H1 (cell line): Measurements from ENCODE around the gene NHSL2. TPM values are rescaled to one million over a fixed set of nuclear protein-coding genes. Genes with fewer than 3 reads are reported as not detected.

ENCODE experiments used
- CTCF ChIA-PET: fragments of 300-600 bp; sonication (Branson Sonifier 250); formaldehyde crosslinking; loops from one replicate; lab custom pipeline; 2021; ENCODE audit not compliant: partially characterized antibody; lab: Charles Lee
- POLR2A ChIA-PET: fragments of 300-600 bp; sonication (Branson Sonifier 250); formaldehyde crosslinking; loops from one replicate; lab custom pipeline; 2021; ENCODE audit warnings: inconsistent platforms; ENCODE audit not compliant: partially characterized antibody; lab: Charles Lee
- DNase-seq, 2 experiments: peaks; one replicate each; pipeline versions ENCODE4 v3.0.0 to v3.0.0-alpha.2; 2010 to 2022; ENCODE audit warnings: low spot score in 2 of 2, low read depth in 1 of 2, mixed read lengths in 1 of 2
- FAIRE-seq: peaks from 2 replicates; lab custom pipeline; 2011; peaks lifted over from hg19 to GRCh38; lab: Jason Lieb, UNC
- H2AFZ ChIP-seq: 2 replicates; pipeline ENCODE4 v1.8.1; 2012; ENCODE audit warnings: low read length, inconsistent platforms
- H2AK5ac ChIP-seq: 2 replicates; pipeline ENCODE4 v1.6.1; 2013; ENCODE audit warnings: low read depth, low read length
- H2BK120ac ChIP-seq: replicated peaks from 2 replicates; pipeline ENCODE3; 2013; ENCODE audit warnings: low read depth, low read length, inconsistent platforms
- H2BK12ac ChIP-seq: 2 replicates; pipeline ENCODE4 v1.6.1; 2013; ENCODE audit warnings: low read depth, low read length
- H2BK15ac ChIP-seq: 2 replicates; pipeline ENCODE4 v1.6.1; 2013; ENCODE audit warnings: low read length
- H2BK20ac ChIP-seq: 2 replicates; pipeline ENCODE4 v1.6.1; 2013; ENCODE audit warnings: low read length
- H2BK5ac ChIP-seq: 2 replicates; pipeline ENCODE4 v1.6.1; 2013; ENCODE audit warnings: low read depth, low read length
- H3K14ac ChIP-seq: 2 replicates; pipeline ENCODE4 v1.6.1; 2013; ENCODE audit warnings: inconsistent platforms; ENCODE audit not compliant: insufficient read length
- H3K18ac ChIP-seq: 2 replicates; pipeline ENCODE4 v1.6.1; 2013; ENCODE audit warnings: low read length; ENCODE audit errors: extremely low read depth
- H3K23ac ChIP-seq: 2 replicates; pipeline ENCODE4 v1.6.1; 2013; ENCODE audit warnings: inconsistent platforms; ENCODE audit not compliant: insufficient read length
- H3K23me2 ChIP-seq: 2 replicates; pipeline ENCODE4 v1.6.1; 2013; ENCODE audit warnings: low read depth, low read length
- H3K27ac ChIP-seq: 2 replicates; pipeline ENCODE4 v1.6.1; 2011; ENCODE audit warnings: low read depth, low read length, inconsistent platforms
- H3K27me3 ChIP-seq, 4 experiments: replicated peaks in 1 of 4; 1 replicate in 1 of 4; 2 replicates in 3 of 4; pipeline versions ENCODE4 v1.6.1 to v1.8.1; 2011 to 2013; ENCODE audit warnings: low read length in 3 of 4, mild to moderate bottlenecking in 3 of 4, inconsistent platforms in 2 of 4, mixed read lengths in 2 of 4, moderate library complexity in 1 of 4; ENCODE audit not compliant: control insufficient read depth in 3 of 4, insufficient read depth in 3 of 4; ENCODE audit errors: extremely low read depth in 1 of 4
- H3K36me3 ChIP-seq, 4 experiments: 2 replicates each; pipeline versions ENCODE4 v1.6.1 to v1.8.1; 2011 to 2013; ENCODE audit warnings: mild to moderate bottlenecking in 4 of 4, low read length in 3 of 4, moderate library complexity in 2 of 4, control low read depth in 1 of 4, inconsistent platforms in 1 of 4; ENCODE audit not compliant: insufficient read depth in 4 of 4, control insufficient read depth in 2 of 4
- H3K4ac ChIP-seq: replicated peaks from 2 replicates; pipeline ENCODE3; 2013; ENCODE audit warnings: low read length, low read depth, mixed read lengths, inconsistent platforms; ENCODE audit not compliant: insufficient read length
- H3K4me1 ChIP-seq, 4 experiments: replicated peaks in 1 of 4; 1 replicate in 1 of 4; 2 replicates in 3 of 4; pipeline versions ENCODE4 v1.6.1 to v1.8.1; 2011 to 2013; ENCODE audit warnings: low read length in 3 of 4, inconsistent platforms in 2 of 4, mixed read lengths in 1 of 4; ENCODE audit not compliant: insufficient read depth in 4 of 4, control insufficient read depth in 3 of 4
- H3K4me2 ChIP-seq, 2 experiments: 2 replicates each; pipeline versions ENCODE4 v1.6.1 to v1.8.1; 2011 to 2013; ENCODE audit warnings: low read depth in 2 of 2, low read length in 2 of 2, control low read depth in 1 of 2, inconsistent platforms in 1 of 2, mild to moderate bottlenecking in 1 of 2; ENCODE audit not compliant: insufficient read depth in 1 of 2
- H3K4me3 ChIP-seq, 4 experiments: fragments of 200-600, 300-600 bp in 1 of 4; sonication (generic), shearing (Covaris generic), sonication (Bioruptor Twin) in 1 of 4; 2 replicates each; pipeline versions ENCODE4 v1.5.1 to v1.8.1; 2011 to 2016; ENCODE audit warnings: low read length in 4 of 4, low read depth in 3 of 4, control low read depth in 2 of 4, inconsistent platforms in 2 of 4, mild to moderate bottlenecking in 2 of 4, mixed read lengths in 1 of 4, moderate library complexity in 1 of 4; ENCODE audit not compliant: insufficient read depth in 2 of 4; ENCODE audit errors: extremely low read depth in 1 of 4
- H3K56ac ChIP-seq: replicated peaks from 2 replicates; pipeline ENCODE3; 2013; ENCODE audit warnings: low read depth, mild to moderate bottlenecking, mixed read lengths, low read length, inconsistent platforms; ENCODE audit not compliant: insufficient read length
- H3K79me1 ChIP-seq: 2 replicates; pipeline ENCODE4 v1.6.1; 2013; ENCODE audit warnings: low read depth, low read length, control low read depth
- H3K79me2 ChIP-seq, 2 experiments: 2 replicates each; pipeline versions ENCODE4 v1.6.1 to v1.8.1; 2012 to 2013; ENCODE audit warnings: low read length in 2 of 2, mild to moderate bottlenecking in 2 of 2, inconsistent platforms in 1 of 2; ENCODE audit not compliant: insufficient read depth in 2 of 2, control insufficient read depth in 1 of 2
- H3K9ac ChIP-seq, 4 experiments: replicated peaks in 1 of 4; 1 replicate in 1 of 4; 2 replicates in 3 of 4; pipeline versions ENCODE4 v1.6.1 to v1.8.1; 2011 to 2013; ENCODE audit warnings: low read depth in 3 of 4, low read length in 3 of 4, control low read depth in 2 of 4, mild to moderate bottlenecking in 2 of 4, moderate library complexity in 2 of 4, inconsistent platforms in 1 of 4; ENCODE audit errors: extremely low read depth in 1 of 4
- H3K9me3 ChIP-seq, 2 experiments: 2 replicates each; pipeline versions ENCODE4 v1.6.1 to v1.8.1; 2012 to 2013; ENCODE audit warnings: mild to moderate bottlenecking in 2 of 2, moderate library complexity in 2 of 2, control low read depth in 1 of 2, inconsistent platforms in 1 of 2, low read depth in 1 of 2, low read length in 1 of 2, mixed read lengths in 1 of 2; ENCODE audit not compliant: insufficient read depth in 2 of 2
- H4K20me1 ChIP-seq, 2 experiments: replicated peaks in 1 of 2; 2 replicates each; pipeline versions ENCODE3 to v1.8.1; 2011 to 2013; ENCODE audit warnings: inconsistent platforms in 2 of 2, low read length in 2 of 2, mild to moderate bottlenecking in 1 of 2; ENCODE audit not compliant: insufficient read depth in 2 of 2, control insufficient read depth in 1 of 2
- H4K5ac ChIP-seq: 2 replicates; pipeline ENCODE4 v1.6.1; 2013; ENCODE audit warnings: low read length, low read depth, mixed read lengths, inconsistent platforms; ENCODE audit not compliant: insufficient read length
- H4K8ac ChIP-seq: 2 replicates; pipeline ENCODE4 v1.8.0; 2013; ENCODE audit warnings: mild to moderate bottlenecking, moderate library complexity, low read length, inconsistent platforms; ENCODE audit not compliant: insufficient read depth; ENCODE audit errors: extremely low read depth
- H4K91ac ChIP-seq: replicated peaks from 2 replicates; pipeline ENCODE3; 2013; ENCODE audit warnings: low read length, mixed read lengths, inconsistent platforms; ENCODE audit not compliant: insufficient read length
- CBX8 ChIP-seq: fragments of 300-800, 300-1000 bp; sonication (generic); IDR thresholded peaks from 2 replicates; pipeline ENCODE4 v1.7.1; 2016; ENCODE audit warnings: low read depth, low read length, borderline replicate concordance
- CTBP2 ChIP-seq: IDR thresholded peaks from 2 replicates; pipeline ENCODE4 v1.7.0; 2011; ENCODE audit warnings: borderline replicate concordance, mild to moderate bottlenecking, moderate library complexity, mixed read lengths, low read length; ENCODE audit not compliant: insufficient read depth, insufficient read length
- EGR1 ChIP-seq: IDR thresholded peaks from 2 replicates; pipeline ENCODE4 v1.6.1; 2011; ENCODE audit warnings: low read depth, low read length, borderline replicate concordance
- FOSL1 ChIP-seq: IDR thresholded peaks from 2 replicates; pipeline ENCODE4 v1.6.1; 2011; ENCODE audit warnings: mild to moderate bottlenecking, low read depth, low read length, moderate library complexity; ENCODE audit not compliant: insufficient read depth
- JUN ChIP-seq: IDR thresholded peaks from 2 replicates; pipeline ENCODE4 v1.6.1; 2011; ENCODE audit warnings: low read depth, mild to moderate bottlenecking, improper control_type of control experiment, low read length
- JUND ChIP-seq: IDR thresholded peaks from 2 replicates; pipeline ENCODE4 v1.6.1; 2011; ENCODE audit warnings: mild to moderate bottlenecking, improper control_type of control experiment, low read length
- KDM1A ChIP-seq: fragments of 200-600, 300-600 bp; sonication (generic); IDR thresholded peaks from 2 replicates; pipeline ENCODE4 v1.7.1; 2016; ENCODE audit warnings: mild to moderate bottlenecking, low read length, borderline replicate concordance
- KDM4A ChIP-seq: IDR thresholded peaks from one replicate; pipeline ENCODE4 v1.7.1; 2012; ENCODE audit warnings: low read depth, mild to moderate bottlenecking, moderate library complexity, low read length, inconsistent platforms; ENCODE audit not compliant: severe bottlenecking
- KDM5A ChIP-seq: fragments of 200-600 bp; IDR thresholded peaks from 2 replicates; pipeline ENCODE4 v1.7.1; 2012; ENCODE audit warnings: mild to moderate bottlenecking, low read length, inconsistent platforms, mixed read lengths
- MAX ChIP-seq: IDR thresholded peaks from 2 replicates; pipeline ENCODE4 v1.6.1; 2012; ENCODE audit warnings: inconsistent platforms
- NANOG ChIP-seq: IDR thresholded peaks from 2 replicates; pipeline ENCODE4 v1.6.1; 2011; ENCODE audit warnings: low read length, low read depth, mild to moderate bottlenecking, inconsistent platforms; ENCODE audit not compliant: insufficient read depth, poor library complexity, severe bottlenecking
- NRF1 ChIP-seq: IDR thresholded peaks from 2 replicates; pipeline ENCODE4 v1.6.1; 2011; ENCODE audit warnings: mild to moderate bottlenecking, low read depth, low read length, improper control_type of control experiment
- SIX5 ChIP-seq: IDR thresholded peaks from 2 replicates; pipeline ENCODE4 v1.6.1; 2011; ENCODE audit warnings: mild to moderate bottlenecking, low read depth, low read length
- SP4 ChIP-seq: IDR thresholded peaks from 2 replicates; pipeline ENCODE4 v1.6.1; 2012; ENCODE audit warnings: low read length, inconsistent platforms
- WGBS, 2 experiments: shearing (Covaris generic) in 1 of 2; methylation state at CpG; one replicate each; pipeline versions ENCODE4 v1.1.6 to v1.1.7; 2013 to 2015; ENCODE audit warnings: low lambda C conversion rate in 2 of 2, mixed read lengths in 2 of 2, inconsistent platforms in 1 of 2, low coverage in 1 of 2, missing lambda C conversion rate in 1 of 2; ENCODE audit not compliant: insufficient replicate concordance in 2 of 2, insufficient coverage in 1 of 2, insufficient read length in 1 of 2; ENCODE audit errors: extremely low coverage in 1 of 2, missing lambda C conversion rate in 1 of 2; 5-methylcytosine and 5-hydroxymethylcytosine counted together
- polyA plus RNA-seq, 7 experiments: library from polyadenylated mRNA; depleted of rRNA in 3 of 7; stranded (reverse) in 5 of 7; unstranded in 2 of 7; fragments of >200 nt in 5 of 7; fragments of 200-250 nt in 2 of 7; gene quantifications; 1 replicate in 5 of 7; 2 replicates in 1 of 7; 4 replicates in 1 of 7; pipeline versions ENCODE4 v1.2.1 to v1.2.3, GENCODE V29; 2011 to 2013; ENCODE audit warnings: missing spikeins in 2 of 7, mixed read lengths in 2 of 7
- total RNA-seq: library from RNA; stranded (reverse); fragmentation: NEBNext Ultra II Directional; extraction: Animal tissue kit (Norgen Biotek cat#: 25700); gene quantifications from 2 replicates; pipeline ENCODE4 v1.2.1, GENCODE V29; 2021

Gene NHSL2
- total and polyA plus RNA-seq, 2 of the 8 experiments (the other 6 are each of a cell fraction or from before 2014, with no cell fraction given), result 3.7 to 7.2 TPM

GRCh38 chrX:71930298-71930697 lies 19.7 kb downstream of the NHSL2 start:
- FAIRE-seq (no peak), DNase-seq (no peak)
- Histone ChIP-seq H4K5ac (no peak overlapping the region), H3K27ac (no peak overlapping the region), H2AFZ (no peak overlapping the region), H3K4me3 (no peak overlapping the region), H2AK5ac (no peak overlapping the region), H3K4me1 (peaks cover 2 to 8% (median 5%) of the 10 kb centered on the region in 4 experiments; a peak in 4 of 7 replicates), H3K9ac (no peak overlapping the region), H3K18ac (no peak overlapping the region), H3K36me3 (no peaks in the 10 kb centered on the region), H2BK20ac (no peak overlapping the region), H3K23me2 (no peaks in the 10 kb centered on the region), H3K27me3 (no peaks in the 10 kb centered on the region), H3K4ac (no peak overlapping the region), H4K8ac (no peak overlapping the region), H2BK12ac (no peak overlapping the region), H3K79me1 (no peaks in the 10 kb centered on the region), H4K20me1 (no peaks in the 10 kb centered on the region), H3K14ac (no peak overlapping the region), H3K9me3 (no peaks in the 10 kb centered on the region), H2BK15ac (no peak overlapping the region), H3K56ac (no peak overlapping the region), H2BK5ac (no peak overlapping the region), H2BK120ac (no peak overlapping the region), H3K4me2 (no peak overlapping the region), H4K91ac (no peak overlapping the region), H3K23ac (no peak overlapping the region), H3K79me2 (peaks cover 0 to 46% of the 10 kb centered on the region in 2 experiments; a peak in 2 of 4 replicates)
- CTCF ChIA-PET, result no interaction called here
- POLR2A ChIA-PET, result no interaction called here
- 92% methylated on average over 1 of the region's 1 CpG; no CpG with 5 or more reads in 1 of the 2 experiments for WGBS, 2 experiments
- TF ChIP-seq MAX (no peak), KDM5A (no peak), FOSL1 (no peak), SP4 (no peak), CBX8 (no peak), NRF1 (no peak), CTBP2 (no peak), NANOG (no peak), EGR1 (no peak), SIX5 (no peak), KDM1A (no peak), JUN (no peak), KDM4A (no peak), JUND (no peak)
